Osteocyte (in vitro differentiated cells): ENCODE data around the gene ACLY. TPM values are rescaled to one million over a fixed set of nuclear protein-coding genes. Genes with fewer than 3 reads are reported as not detected.
A peak's percentile ranks its signal among the peaks of the same experiment; 100 is the strongest.

ENCODE experiments used
- DNase-seq: peaks from one replicate; pipeline ENCODE4 v3.0.0; 2021; ENCODE audit warnings: mixed read lengths; ENCODE audit not compliant: unreplicated experiment; ENCODE audit errors: extremely low spot score
- H3K27ac Mint-ChIP-seq: one replicate; pipeline ENCODE4 v1.8.0; 2021; ENCODE audit warnings: mild to moderate bottlenecking, mixed read lengths; ENCODE audit not compliant: unreplicated experiment
- H3K27me3 Mint-ChIP-seq: one replicate; pipeline ENCODE4 v1.8.0; 2021; ENCODE audit warnings: mixed read lengths; ENCODE audit not compliant: unreplicated experiment
- H3K36me3 Mint-ChIP-seq: one replicate; pipeline ENCODE4 v1.8.0; 2021; ENCODE audit warnings: mixed read lengths; ENCODE audit not compliant: unreplicated experiment
- H3K4me1 Mint-ChIP-seq: one replicate; pipeline ENCODE4 v1.8.0; 2021; ENCODE audit warnings: mixed read lengths; ENCODE audit not compliant: unreplicated experiment
- H3K4me3 Mint-ChIP-seq: one replicate; pipeline ENCODE4 v1.8.0; 2021; ENCODE audit warnings: mild to moderate bottlenecking, moderate library complexity, mixed read lengths; ENCODE audit not compliant: unreplicated experiment
- H3K9me3 Mint-ChIP-seq: one replicate; pipeline ENCODE4 v1.8.0; 2021; ENCODE audit warnings: mixed read lengths; ENCODE audit not compliant: unreplicated experiment
- CTCF ChIP-seq: fragments of 200-600 bp; sonication (generic); IDR thresholded peaks from 2 replicates; pipeline ENCODE4 v1.5.0; 2021; ENCODE audit warnings: antibody characterized with exemption, mild to moderate bottlenecking, moderate library complexity
- total RNA-seq: library from RNA; stranded (reverse); gene quantifications from 2 replicates; pipeline ENCODE4 v1.2.1, GENCODE V29; 2021

The ACLY gene
- total RNA-seq, 1 donor from 2014 or later: 141 TPM

GRCh38 chr17:41930009-41930832 lies 11.5 kb upstream of the ACLY start, which contains the start of gene ODAD4:
ODAD4 (plus strand) TSS chr17:41930617; CDS start chr17:41930724, 107 bp downstream.
- H3K36me3 Mint-ChIP-seq: no peaks in the 10 kb centered on the region
- TF ChIP-seq CTCF: peak; percentile 52
- H3K9me3 Mint-ChIP-seq: no peaks in the 10 kb centered on the region

GRCh38 chr17:41928693-41929251 lies 10.0 kb upstream of the ACLY start:
- Mint-ChIP-seq H3K36me3 (no peaks in the 10 kb centered on the region), H3K4me1 (peaks cover 13% of the 10 kb centered on the region), H3K4me3 (peak overlapping the region; percentile 90), H3K9me3 (no peaks in the 10 kb centered on the region), H3K27me3 (no peaks in the 10 kb centered on the region), H3K27ac (peak overlapping the region; percentile 19)
- no peak for TF ChIP-seq CTCF
- no peak for DNase-seq

More at GRCh38 chr17:41930009-41930832, 11.5 kb upstream of the ACLY start, which contains the start of gene ODAD4:
- Mint-ChIP-seq H3K27me3 (no peaks in the 10 kb centered on the region), H3K4me1 (peaks cover 13% of the 10 kb centered on the region), H3K4me3 (peak within 1 kb of the TSS; percentile 90), H3K27ac (peak within 1 kb of the TSS; percentile 97)
- peak; percentile 99 for DNase-seq

GRCh38 chr17:41925991-41926590 lies 7.3 kb upstream of the ACLY start:
- Mint-ChIP-seq H3K4me1 (peaks cover 13% of the 10 kb centered on the region), H3K36me3 (no peaks in the 10 kb centered on the region), H3K27ac (no peak overlapping the region), H3K9me3 (no peaks in the 10 kb centered on the region), H3K27me3 (no peaks in the 10 kb centered on the region), H3K4me3 (no peak overlapping the region)
- TF ChIP-seq CTCF: no peak
- no peak for DNase-seq

GRCh38 chr17:41920580-41920955 lies 1.8 kb upstream of the ACLY start:
- peaks cover 5% of the 10 kb centered on the region for H3K36me3 Mint-ChIP-seq
- no peak overlapping the region for H3K27ac Mint-ChIP-seq
- no peak for DNase-seq
- no peaks in the 10 kb centered on the region for H3K27me3 Mint-ChIP-seq
- TF ChIP-seq CTCF: no peak
- H3K9me3 Mint-ChIP-seq: no peaks in the 10 kb centered on the region
- H3K4me3 Mint-ChIP-seq: no peak overlapping the region
- peaks cover 23% of the 10 kb centered on the region for H3K4me1 Mint-ChIP-seq
